SU-DHL-6 (cell line): ENCODE data around the gene ZC3H8.

Experiments used
- EZH2phosphoT487 ChIP-seq: fragments of 200-600 bp; sonication (generic), shearing (Covaris generic); conservative IDR thresholded peaks from 2 replicates; pipeline ENCODE4 v1.6.1; 2018; ENCODE audit warnings: mild to moderate bottlenecking, antibody characterized with exemption, low read length, moderate library complexity, mixed read lengths
- TF ChIP-seq, protein P1 (sequence below): fragments of 200-600 bp; sonication (generic); IDR thresholded peaks from one replicate; pipeline ENCODE4 v1.5.1; 2017; ENCODE audit warnings: antibody characterized with exemption, mild to moderate bottlenecking, low read length, moderate library complexity; ENCODE audit not compliant: insufficient read depth, poor library complexity, severe bottlenecking

- TF ChIP-seq, protein P1, sequence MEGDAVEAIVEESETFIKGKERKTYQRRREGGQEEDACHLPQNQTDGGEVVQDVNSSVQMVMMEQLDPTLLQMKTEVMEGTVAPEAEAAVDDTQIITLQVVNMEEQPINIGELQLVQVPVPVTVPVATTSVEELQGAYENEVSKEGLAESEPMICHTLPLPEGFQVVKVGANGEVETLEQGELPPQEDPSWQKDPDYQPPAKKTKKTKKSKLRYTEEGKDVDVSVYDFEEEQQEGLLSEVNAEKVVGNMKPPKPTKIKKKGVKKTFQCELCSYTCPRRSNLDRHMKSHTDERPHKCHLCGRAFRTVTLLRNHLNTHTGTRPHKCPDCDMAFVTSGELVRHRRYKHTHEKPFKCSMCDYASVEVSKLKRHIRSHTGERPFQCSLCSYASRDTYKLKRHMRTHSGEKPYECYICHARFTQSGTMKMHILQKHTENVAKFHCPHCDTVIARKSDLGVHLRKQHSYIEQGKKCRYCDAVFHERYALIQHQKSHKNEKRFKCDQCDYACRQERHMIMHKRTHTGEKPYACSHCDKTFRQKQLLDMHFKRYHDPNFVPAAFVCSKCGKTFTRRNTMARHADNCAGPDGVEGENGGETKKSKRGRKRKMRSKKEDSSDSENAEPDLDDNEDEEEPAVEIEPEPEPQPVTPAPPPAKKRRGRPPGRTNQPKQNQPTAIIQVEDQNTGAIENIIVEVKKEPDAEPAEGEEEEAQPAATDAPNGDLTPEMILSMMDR = no peak
- TF ChIP-seq EZH2phosphoT487 = no peak
These were observed 22.9 kb upstream of the ZC3H8 start for GRCh38 chr2:112277596-112278220.
